HepG2 (cell line): ENCODE data around the gene DPH5. TPM values are rescaled to one million over a fixed set of nuclear protein-coding genes. Genes with fewer than 3 reads are reported as not detected.
"Not testable (repeated sequence)": the region's sequence is repeated elsewhere in the genome, so short reads cannot be mapped to it uniquely, and the experiment has no call there.

Experiments
- ATAC-seq: fragments of 200-7000 bp; cut with Tn5 transposase; 3 replicates; pipeline ENCODE4 v1.9.1; 2020; ENCODE audit warnings: mild to moderate bottlenecking, moderate library complexity
- BruUV-seq: library from RNA; stranded (reverse); fragments of 400-500 nt; replicated peaks from 2 replicates; lab custom pipeline; 2021; lab: Mats Ljungman, UMichigan
- CTCF ChIA-PET: fragments of 300-600 bp; formaldehyde crosslinking; extraction: SDS; loops from one replicate; lab custom pipeline; 2021; ENCODE audit warnings: low total read pairs, inconsistent platforms, low intra/inter-chr PET ratio; lab: Yijun Ruan, JAX
- POLR2A ChIA-PET: fragments of 350-600 bp; sonication (Branson Sonifier 250); formaldehyde crosslinking; loops from one replicate; lab custom pipeline; 2020; ENCODE audit warnings: antibody characterized with exemption, inconsistent platforms; lab: Yijun Ruan, JAX
- DNase-seq: peaks from one replicate; pipeline ENCODE4 v3.0.0-alpha.2; 2015; ENCODE audit warnings: low spot score
- FAIRE-seq: peaks from 3 replicates; lab custom pipeline; 2011; peaks lifted over from hg19 to GRCh38; lab: Jason Lieb, UNC
- H2AFZ ChIP-seq: one replicate; pipeline ENCODE4 v1.6.1; 2011; ENCODE audit warnings: low read length, inconsistent platforms
- H3K27ac ChIP-seq: fragments of 300-600 bp; 3 replicates; pipeline ENCODE4 v1.8.0; 2011; ENCODE audit warnings: mixed run types, mild to moderate bottlenecking, mixed read lengths, low read length, inconsistent platforms; ENCODE audit not compliant: insufficient read depth; ENCODE audit errors: extremely low read length
- H3K27me3 ChIP-seq, 2 experiments: fragments of 200-600 bp in 1 of 2; 2 replicates in 1 of 2; 3 replicates in 1 of 2; pipeline versions ENCODE4 v1.6.0 to v1.8.0; 2011; ENCODE audit warnings: low read length in 2 of 2, mild to moderate bottlenecking in 2 of 2, moderate library complexity in 2 of 2, inconsistent platforms in 1 of 2; ENCODE audit not compliant: insufficient read depth in 2 of 2, control insufficient read depth in 1 of 2
- H3K36me3 ChIP-seq, 2 experiments: fragments of 200-600 bp in 1 of 2; replicated peaks in 1 of 2; 2 replicates in 1 of 2; 3 replicates in 1 of 2; pipeline versions ENCODE4 v1.5.1 to v1.8.0; 2011; ENCODE audit warnings: low read length in 2 of 2, inconsistent platforms in 1 of 2; ENCODE audit not compliant: insufficient read depth in 2 of 2, control insufficient read depth in 1 of 2
- H3K4me1 ChIP-seq: 2 replicates; pipeline ENCODE4 v1.5.1; 2012; ENCODE audit warnings: low read length, inconsistent platforms; ENCODE audit not compliant: insufficient read depth
- H3K4me2 ChIP-seq: 2 replicates; pipeline ENCODE4 v1.6.0; 2011; ENCODE audit warnings: low read depth, low read length, inconsistent platforms
- H3K4me3 ChIP-seq, 3 experiments: fragments of 200-600 bp in 1 of 3; sonication (generic), shearing (Covaris generic) in 1 of 3; replicated peaks in 1 of 3; 2 replicates each; pipeline ENCODE4 v1.5.1; 2011 to 2016; ENCODE audit warnings: low read length in 3 of 3, inconsistent platforms in 2 of 3, low read depth in 2 of 3, mild to moderate bottlenecking in 2 of 3, control low read depth in 1 of 3, mixed read lengths in 1 of 3; ENCODE audit not compliant: insufficient read depth in 1 of 3
- H3K79me2 ChIP-seq: one replicate; pipeline ENCODE4 v1.6.1; 2011; ENCODE audit warnings: low read length, inconsistent platforms; ENCODE audit not compliant: insufficient read depth
- H3K9ac ChIP-seq: 2 replicates; pipeline ENCODE4 v1.6.0; 2011; ENCODE audit warnings: mild to moderate bottlenecking, low read depth, low read length, inconsistent platforms; ENCODE audit not compliant: insufficient read depth
- H3K9me3 ChIP-seq: 2 replicates; pipeline ENCODE4 v1.5.1; 2012; ENCODE audit warnings: mild to moderate bottlenecking, low read length
- H4K20me1 ChIP-seq: 2 replicates; pipeline ENCODE4 v1.6.0; 2011; ENCODE audit warnings: inconsistent platforms, mild to moderate bottlenecking, low read length, moderate library complexity; ENCODE audit not compliant: insufficient read depth
- ATF7 ChIP-seq, 2 experiments: fragments of 450-650 bp in 1 of 2; sonication (generic) in 1 of 2; formaldehyde crosslinking in 1 of 2; IDR thresholded peaks; 2 replicates each; pipeline versions ENCODE4 v1.4.0 to v1.6.1; 2016 to 2020; ENCODE audit warnings: antibody characterized with exemption in 1 of 2, mild to moderate bottlenecking in 1 of 2, missing genetic modification reagents in 1 of 2
- HNF4A ChIP-seq: sonication (generic); formaldehyde crosslinking; IDR thresholded peaks from 2 replicates; pipeline ENCODE4 v1.4.0; 2020; ENCODE audit warnings: missing genetic modification reagents
- KDM1A ChIP-seq: IDR thresholded peaks from 2 replicates; pipeline ENCODE4 v1.6.1; 2016; ENCODE audit warnings: missing compliant biosample characterization
- ZMYM2 ChIP-seq: sonication (generic); formaldehyde crosslinking; IDR thresholded peaks from 2 replicates; pipeline ENCODE4 v1.8.0; 2022; ENCODE audit warnings: mild to moderate bottlenecking, missing genetic modification reagents
- ZMYM3 ChIP-seq: sonication (generic); formaldehyde crosslinking; IDR thresholded peaks from 2 replicates; pipeline ENCODE4 v1.5.1; 2020; ENCODE audit warnings: mild to moderate bottlenecking, missing genetic modification reagents
- ZNF770 ChIP-seq: sonication (generic); formaldehyde crosslinking; IDR thresholded peaks from 2 replicates; pipeline ENCODE4 v1.5.0; 2020; ENCODE audit warnings: mild to moderate bottlenecking, missing genetic modification reagents
- WGBS: methylation state at CpG from one replicate; pipeline ENCODE4 v1.1.6; 2017; ENCODE audit warnings: low lambda C conversion rate; 5-methylcytosine and 5-hydroxymethylcytosine counted together
- in situ Hi-C: cut with HindIII; loops from 2 replicates; pipeline ENCODE4 v1.10.0; 2017; ENCODE audit warnings: low pct_unique_long_range_greater_than_20kb; ENCODE audit not compliant: extremely low pct_ligation_motif_present
- intact Hi-C: fragments of 100-400 bp; cut with micrococcal nuclease; formaldehyde crosslinking; loops from one replicate; pipeline ENCODE4 v1.10.0; 2022; ENCODE audit not compliant: unreplicated experiment
- polyA plus RNA-seq, 8 experiments: library from polyadenylated mRNA; depleted of rRNA in 3 of 8; stranded (reverse) in 7 of 8; unstranded in 1 of 8; fragments of >200 nt; fragmentation: Illumina TruSeq in 4 of 8; extraction: Trizol in 4 of 8; gene quantifications; 2 replicates each; pipeline versions ENCODE4 v1.2.1 to v1.2.3, GENCODE V29; 2011 to 2016; ENCODE audit warnings: low read depth in 4 of 8, missing spikeins in 1 of 8, mixed read lengths in 1 of 8; ENCODE audit not compliant: insufficient read depth in 1 of 8
- total RNA-seq, 5 experiments: library from RNA; depleted of rRNA; stranded (reverse); fragments of >200 nt; fragmentation: Illumina TruSeq; extraction: Trizol; gene quantifications; 2 replicates each; pipeline ENCODE4 v1.2.3, GENCODE V29; 2016; ENCODE audit warnings: low read depth in 1 of 5
- TF ChIP-seq, protein P1 (sequence below): sonication (generic); formaldehyde crosslinking; IDR thresholded peaks from 2 replicates; pipeline ENCODE4 v1.4.0; 2020; ENCODE audit warnings: missing genetic modification reagents, mild to moderate bottlenecking, borderline replicate concordance

DPH5 gene
- total and polyA plus RNA-seq, 2 of the 13 experiments (the other 11 are each of a cell fraction or from before 2014, with no cell fraction given): 53.2 to 79.6 TPM

DNA sequence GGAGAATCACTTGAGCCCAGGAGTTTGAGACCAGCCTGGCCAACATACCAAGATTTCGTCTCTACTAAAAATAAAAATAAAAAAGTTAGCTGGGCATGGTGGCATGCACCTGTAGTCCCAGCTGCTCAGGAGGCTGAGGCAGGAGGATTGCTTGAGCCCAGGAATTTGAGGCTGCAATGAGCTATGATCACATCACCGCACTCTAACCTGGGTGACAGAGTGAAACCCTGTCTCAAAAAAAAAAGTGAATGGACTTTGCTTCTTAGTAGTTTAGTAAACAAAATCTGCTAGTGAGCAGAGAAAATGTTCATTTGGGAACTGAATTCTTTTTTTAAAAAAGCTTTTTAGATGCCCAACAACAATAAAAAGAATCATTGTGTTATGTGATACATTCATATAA lies 6.5 kb upstream of the DPH5 start:
- intact Hi-C loops; CTCF ChIA-PET; DNase-seq; H3K27ac ChIP-seq; H4K20me1 ChIP-seq; H3K9ac ChIP-seq; in situ Hi-C loops; H3K79me2 ChIP-seq; H3K27me3 ChIP-seq; H2AFZ ChIP-seq; BruUV-seq; H3K9me3 ChIP-seq; FAIRE-seq; POLR2A ChIA-PET; H3K36me3 ChIP-seq; H3K4me2 ChIP-seq; H3K4me3 ChIP-seq; ATAC-seq; TF ChIP-seq ATF7 (CRISPR knock-in tag; IDR thresholded peaks at IDR 0.05): not testable (repeated sequence)
- peak; percentile 29; the same call in 1 of the 2 replicates for TF ChIP-seq ZMYM2
- TF ChIP-seq KDM1A (CRISPR knock-in tag): peak; percentile 24; the same call in 1 of the 2 replicates
- peak; percentile 99 for TF ChIP-seq ZNF770 (CRISPR knock-in tag)
- peak; percentile 79; the same call in 1 of the 2 replicates for TF ChIP-seq ZMYM3 (CRISPR knock-in tag)
- 0 out of 2 replicates have a peak, but pooled peaks have one; percentile 14 for TF ChIP-seq ATF7 (IDR thresholded peaks at IDR 0.05)
- TF ChIP-seq, protein P1, sequence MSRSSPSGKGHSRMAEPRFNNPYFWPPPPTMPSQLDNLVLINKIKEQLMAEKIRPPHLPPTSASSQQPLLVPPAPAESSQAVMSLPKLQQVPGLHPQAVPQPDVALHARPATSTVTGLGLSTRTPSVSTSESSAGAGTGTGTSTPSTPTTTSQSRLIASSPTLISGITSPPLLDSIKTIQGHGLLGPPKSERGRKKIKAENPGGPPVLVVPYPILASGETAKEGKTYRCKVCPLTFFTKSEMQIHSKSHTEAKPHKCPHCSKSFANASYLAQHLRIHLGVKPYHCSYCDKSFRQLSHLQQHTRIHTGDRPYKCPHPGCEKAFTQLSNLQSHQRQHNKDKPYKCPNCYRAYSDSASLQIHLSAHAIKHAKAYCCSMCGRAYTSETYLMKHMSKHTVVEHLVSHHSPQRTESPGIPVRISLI (CRISPR knock-in tag): peak; percentile 49; the same call in 1 of the 2 replicates
- peak; percentile 38; the same call in 1 of the 2 replicates for TF ChIP-seq HNF4A (CRISPR knock-in tag)
- peaks cover 28% of the 10 kb centered on the region for H3K4me1 ChIP-seq
- 94% methylated on average over 2 of the region's 2 CpGs for WGBS
